Transverse colon (tissue), 4 donors: ENCODE results near the gene RNASE11.

ENCODE experiments used
- EP300 ChIP-seq: sonication (generic); formaldehyde crosslinking; IDR thresholded peaks from one replicate; pipeline ENCODE4 v1.6.1; 2017; ENCODE audit warnings: antibody characterized with exemption, low read depth
- POLR2A ChIP-seq: fragments of 450-650 bp; IDR thresholded peaks from one replicate; pipeline ENCODE4 v1.6.1; 2016; ENCODE audit warnings: antibody characterized with exemption, mild to moderate bottlenecking, moderate library complexity
- POLR2AphosphoS5 ChIP-seq, 3 donors: sonication (generic); formaldehyde crosslinking; IDR thresholded peaks; one replicate each; pipeline ENCODE4 v1.6.1; 2016; ENCODE audit warnings: antibody characterized with exemption in 3 of 3
- TF ChIP-seq, protein P1 (sequence below), 5 experiments: fragments of 200-600 bp in 3 of 5; fragments of 450-650 bp in 2 of 5; sonication (generic) in 3 of 5; IDR thresholded peaks; 1 replicate in 2 of 5; 2 replicates in 3 of 5; pipeline ENCODE4 v1.5.1; 2016 to 2017; ENCODE audit warnings: antibody characterized with exemption in 5 of 5, inconsistent platforms in 3 of 5, mild to moderate bottlenecking in 2 of 5, moderate library complexity in 1 of 5

DNA sequence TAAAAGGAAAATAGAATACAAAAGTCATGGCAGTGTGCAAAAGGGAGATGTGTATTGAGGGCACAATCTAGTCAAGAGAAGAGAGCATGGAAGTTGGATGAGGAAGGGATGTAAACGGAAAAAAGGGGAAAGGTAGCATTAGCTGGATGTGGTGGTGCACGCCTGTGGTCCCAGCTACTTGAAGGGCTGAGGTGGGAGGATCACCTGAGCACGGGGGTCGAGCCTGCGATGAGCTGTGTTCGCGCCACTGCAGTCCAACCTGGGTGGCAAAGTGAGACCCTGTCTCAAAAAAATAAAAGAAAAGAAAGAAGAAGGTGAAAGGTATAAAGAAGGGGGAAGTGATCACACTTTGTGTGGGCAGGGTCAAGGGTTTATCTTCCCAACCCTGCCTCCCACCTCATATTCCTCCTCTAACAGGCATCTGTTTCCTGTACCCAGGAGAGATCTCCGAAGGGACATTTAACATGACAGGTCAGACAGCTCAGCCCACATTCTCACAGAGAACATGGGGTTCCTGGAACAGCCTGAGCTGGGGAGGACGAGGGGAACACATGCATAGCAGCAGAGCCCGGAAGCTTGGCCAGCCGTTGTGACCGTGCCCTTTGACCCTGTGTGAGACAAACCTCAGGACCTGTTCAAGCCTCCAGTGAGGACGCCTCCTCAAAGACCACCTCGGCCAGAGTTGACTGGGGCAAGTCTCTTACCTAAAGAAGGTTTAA is 8.9 kb downstream of the RNASE11 start:
- TF ChIP-seq, protein P1, sequence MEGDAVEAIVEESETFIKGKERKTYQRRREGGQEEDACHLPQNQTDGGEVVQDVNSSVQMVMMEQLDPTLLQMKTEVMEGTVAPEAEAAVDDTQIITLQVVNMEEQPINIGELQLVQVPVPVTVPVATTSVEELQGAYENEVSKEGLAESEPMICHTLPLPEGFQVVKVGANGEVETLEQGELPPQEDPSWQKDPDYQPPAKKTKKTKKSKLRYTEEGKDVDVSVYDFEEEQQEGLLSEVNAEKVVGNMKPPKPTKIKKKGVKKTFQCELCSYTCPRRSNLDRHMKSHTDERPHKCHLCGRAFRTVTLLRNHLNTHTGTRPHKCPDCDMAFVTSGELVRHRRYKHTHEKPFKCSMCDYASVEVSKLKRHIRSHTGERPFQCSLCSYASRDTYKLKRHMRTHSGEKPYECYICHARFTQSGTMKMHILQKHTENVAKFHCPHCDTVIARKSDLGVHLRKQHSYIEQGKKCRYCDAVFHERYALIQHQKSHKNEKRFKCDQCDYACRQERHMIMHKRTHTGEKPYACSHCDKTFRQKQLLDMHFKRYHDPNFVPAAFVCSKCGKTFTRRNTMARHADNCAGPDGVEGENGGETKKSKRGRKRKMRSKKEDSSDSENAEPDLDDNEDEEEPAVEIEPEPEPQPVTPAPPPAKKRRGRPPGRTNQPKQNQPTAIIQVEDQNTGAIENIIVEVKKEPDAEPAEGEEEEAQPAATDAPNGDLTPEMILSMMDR (IDR thresholded peaks at IDR 0.05), result no peak
- no peak for TF ChIP-seq POLR2AphosphoS5 (IDR thresholded peaks at IDR 0.05)
- no peak for TF ChIP-seq POLR2A
- TF ChIP-seq EP300, result no peak
